Activated T-cell treated with anti-CD3 and anti-CD28 coated beads, Interleukin-2, amount 50 U/mL, for 4 hours (primary cell): ENCODE data around the gene SLC2A6. TPM values are rescaled to one million over a fixed set of nuclear protein-coding genes. Genes with fewer than 3 reads are reported as not detected.

Experiments
- ATAC-seq, 2 donors: fragments of 200-7000 bp; cut with Tn5 transposase; one replicate each; pipeline ENCODE4 v1.10.0; 2021
- DNase-seq: peaks from one replicate; pipeline ENCODE4 v3.0.0-alpha.2; 2020
- H3K27me3 Mint-ChIP-seq: one replicate; pipeline ENCODE4 v1.8.0; 2021; ENCODE audit warnings: low read depth, mixed read lengths
- H3K36me3 Mint-ChIP-seq: one replicate; pipeline ENCODE4 v1.8.0; 2022; ENCODE audit warnings: mixed read lengths; ENCODE audit not compliant: insufficient read depth
- H3K4me1 Mint-ChIP-seq: one replicate; pipeline ENCODE4 v1.8.0; 2021; ENCODE audit warnings: low read depth, mixed read lengths
- H3K4me3 Mint-ChIP-seq: one replicate; pipeline ENCODE4 v1.8.0; 2021; ENCODE audit warnings: mild to moderate bottlenecking, moderate library complexity, mixed read lengths
- H3K9me3 Mint-ChIP-seq: one replicate; pipeline ENCODE4 v1.8.0; 2021; ENCODE audit warnings: mixed read lengths
- total RNA-seq, 3 donors: library from RNA; stranded (reverse); gene quantifications; one replicate each; pipeline ENCODE4 v1.2.1, GENCODE V29; 2021

Gene SLC2A6
- total RNA-seq, 3 donors from 2014 or later, result 4.9 to 5.3 (median 5.2) TPM

GRCh38 chr9:133441571-133441970 is 37.3 kb downstream of the SLC2A6 start:
- ATAC-seq, result no peak
- H3K4me3 Mint-ChIP-seq, result no peak overlapping the region
- no peak for DNase-seq
- peaks cover 2% of the 10 kb centered on the region for H3K27me3 Mint-ChIP-seq
- no peaks in the 10 kb centered on the region for H3K9me3 Mint-ChIP-seq
- H3K4me1 Mint-ChIP-seq, result no peaks in the 10 kb centered on the region
- no peaks in the 10 kb centered on the region for H3K36me3 Mint-ChIP-seq

- Mint-ChIP-seq H3K36me3 (no peaks in the 10 kb centered on the region), H3K4me1 (no peaks in the 10 kb centered on the region), H3K27me3 (no peaks in the 10 kb centered on the region), H3K9me3 (no peaks in the 10 kb centered on the region), H3K4me3 (no peak overlapping the region)
- ATAC-seq (no peak), DNase-seq (no peak)
Measured at GRCh38 chr9:133440874-133441273, 38.0 kb downstream of the SLC2A6 start.

- Mint-ChIP-seq H3K27me3 (no peaks in the 10 kb centered on the region), H3K4me3 (no peak overlapping the region), H3K9me3 (no peaks in the 10 kb centered on the region), H3K36me3 (no peaks in the 10 kb centered on the region), H3K4me1 (no peaks in the 10 kb centered on the region)
- ATAC-seq (peak in 1 of 2 donors; percentile 23), DNase-seq (no peak)
Measured at GRCh38 chr9:133439337-133439736, 39.6 kb downstream of the SLC2A6 start.

GRCh38 chr9:133437753-133438531 is 41.0 kb downstream of the SLC2A6 start:
- Mint-ChIP-seq H3K4me3 (no peak overlapping the region), H3K27me3 (peaks cover under 1% of the 10 kb centered on the region), H3K36me3 (no peaks in the 10 kb centered on the region), H3K9me3 (no peaks in the 10 kb centered on the region), H3K4me1 (no peaks in the 10 kb centered on the region)
- DNase-seq (no peak), ATAC-seq (no peak)

- peaks cover 3% of the 10 kb centered on the region for H3K27me3 Mint-ChIP-seq
- H3K4me1 Mint-ChIP-seq, result no peaks in the 10 kb centered on the region
- H3K36me3 Mint-ChIP-seq, result no peaks in the 10 kb centered on the region
- no peak for DNase-seq
- no peak overlapping the region for H3K4me3 Mint-ChIP-seq
- ATAC-seq, result no peak
- H3K9me3 Mint-ChIP-seq, result no peaks in the 10 kb centered on the region
Measured at GRCh38 chr9:133436681-133437080, 42.2 kb downstream of the SLC2A6 start.

GRCh38 chr9:133433351-133433843 is 45.5 kb downstream of the SLC2A6 start:
- Mint-ChIP-seq H3K36me3 (no peaks in the 10 kb centered on the region), H3K27me3 (peaks cover 6% of the 10 kb centered on the region), H3K9me3 (no peaks in the 10 kb centered on the region), H3K4me1 (peaks cover 3% of the 10 kb centered on the region), H3K4me3 (no peak overlapping the region)
- ATAC-seq, result no peak
- no peak for DNase-seq

- H3K36me3 Mint-ChIP-seq, result no peaks in the 10 kb centered on the region
- no peak for DNase-seq
- ATAC-seq, result no peak
- H3K9me3 Mint-ChIP-seq, result no peaks in the 10 kb centered on the region
- H3K4me3 Mint-ChIP-seq, result no peak overlapping the region
- peaks cover 34% of the 10 kb centered on the region for H3K27me3 Mint-ChIP-seq
- H3K4me1 Mint-ChIP-seq, result peaks cover 8% of the 10 kb centered on the region
Measured at GRCh38 chr9:133430244-133430643, 48.7 kb downstream of the SLC2A6 start.

GRCh38 chr9:133429641-133430161 is 49.2 kb downstream of the SLC2A6 start:
- H3K4me3 Mint-ChIP-seq, result no peak overlapping the region
- peaks cover 8% of the 10 kb centered on the region for H3K4me1 Mint-ChIP-seq
- H3K27me3 Mint-ChIP-seq, result peaks cover 37% of the 10 kb centered on the region
- H3K36me3 Mint-ChIP-seq, result no peaks in the 10 kb centered on the region
- DNase-seq (no peak), ATAC-seq (peak; percentile 60 to 68)
- H3K9me3 Mint-ChIP-seq, result no peaks in the 10 kb centered on the region

- Mint-ChIP-seq H3K4me3 (no peak overlapping the region), H3K9me3 (no peaks in the 10 kb centered on the region), H3K36me3 (no peaks in the 10 kb centered on the region), H3K27me3 (peaks cover 41% of the 10 kb centered on the region), H3K4me1 (peaks cover 8% of the 10 kb centered on the region)
- no peak for ATAC-seq
- DNase-seq, result no peak
Measured at GRCh38 chr9:133429214-133429613, 49.7 kb downstream of the SLC2A6 start.

GRCh38 chr9:133428617-133429101 is 50.2 kb downstream of the SLC2A6 start:
- DNase-seq (no peak), ATAC-seq (peak; percentile 42 to 56)
- H3K4me1 Mint-ChIP-seq, result peaks cover 8% of the 10 kb centered on the region
- H3K27me3 Mint-ChIP-seq, result peaks cover 41% of the 10 kb centered on the region
- H3K9me3 Mint-ChIP-seq, result no peaks in the 10 kb centered on the region
- no peaks in the 10 kb centered on the region for H3K36me3 Mint-ChIP-seq
- H3K4me3 Mint-ChIP-seq, result no peak overlapping the region

- Mint-ChIP-seq H3K36me3 (no peaks in the 10 kb centered on the region), H3K27me3 (peaks cover 39% of the 10 kb centered on the region), H3K4me3 (no peak overlapping the region), H3K9me3 (no peaks in the 10 kb centered on the region), H3K4me1 (peaks cover 8% of the 10 kb centered on the region)
- ATAC-seq (no peak), DNase-seq (no peak)
Measured at GRCh38 chr9:133427658-133428348, 51.1 kb downstream of the SLC2A6 start.

- ATAC-seq, result no peak
- Mint-ChIP-seq H3K4me3 (no peak overlapping the region), H3K9me3 (no peaks in the 10 kb centered on the region), H3K27me3 (peaks cover 38% of the 10 kb centered on the region), H3K4me1 (peaks cover 15% of the 10 kb centered on the region), H3K36me3 (no peaks in the 10 kb centered on the region)
- no peak for DNase-seq
Measured at GRCh38 chr9:133426011-133426410, 52.9 kb downstream of the SLC2A6 start.

GRCh38 chr9:133425049-133425632 is 53.8 kb downstream of the SLC2A6 start:
- ATAC-seq (no peak), DNase-seq (no peak)
- no peaks in the 10 kb centered on the region for H3K36me3 Mint-ChIP-seq
- peaks cover 17% of the 10 kb centered on the region for H3K4me1 Mint-ChIP-seq
- peaks cover 35% of the 10 kb centered on the region for H3K27me3 Mint-ChIP-seq
- H3K9me3 Mint-ChIP-seq, result no peaks in the 10 kb centered on the region
- no peak overlapping the region for H3K4me3 Mint-ChIP-seq

GRCh38 chr9:133424187-133424586 is 54.7 kb downstream of the SLC2A6 start:
- DNase-seq (no peak), ATAC-seq (no peak)
- Mint-ChIP-seq H3K27me3 (peaks cover 34% of the 10 kb centered on the region), H3K36me3 (no peaks in the 10 kb centered on the region), H3K9me3 (no peaks in the 10 kb centered on the region), H3K4me3 (no peak overlapping the region), H3K4me1 (peaks cover 18% of the 10 kb centered on the region)
